ENCODE results near the gene LMNA.
"Not testable (repeated sequence)": the region's sequence is repeated elsewhere in the genome, so short reads cannot be mapped to it uniquely, and the experiment has no call there.

Gene LMNA

GRCh38 chr1:156186347-156187177, 72.1 kb downstream of the LMNA start:
- FAIRE-seq; DNase-seq (ENCODE audit: extremely low spot score, insufficient read length, low read depth): not testable (repeated sequence)

Data from GM18507 (cell line).